ENCODE measurements around the gene TCF12.
"Not testable (repeated sequence)": the region's sequence is repeated elsewhere in the genome, so short reads cannot be mapped to it uniquely, and the experiment has no call there.

Gene TCF12

GRCh38 chr15:56980473-56980872 is 62.0 kb downstream of the TCF12 start:
- no peak for DNase-seq

GRCh38 chr15:56981160-56981559 is 62.7 kb downstream of the TCF12 start:
- no peak for DNase-seq

GRCh38 chr15:56982987-56983386 is 64.5 kb downstream of the TCF12 start:
- no peak for DNase-seq

GRCh38 chr15:56984681-56985481 is 66.4 kb downstream of the TCF12 start:
- no peak for DNase-seq

GRCh38 chr15:56985856-56986255 is 67.4 kb downstream of the TCF12 start:
- no peak for DNase-seq

GRCh38 chr15:56987286-56987685 is 68.8 kb downstream of the TCF12 start:
- DNase-seq: no peak

GRCh38 chr15:56988219-56988618 is 69.8 kb downstream of the TCF12 start:
- DNase-seq: no peak

GRCh38 chr15:56989411-56989924 is 71.0 kb downstream of the TCF12 start:
- DNase-seq: no peak

GRCh38 chr15:56991017-56991416 is 72.6 kb downstream of the TCF12 start:
- no peak for DNase-seq

- DNase-seq: no peak
These were observed 74.3 kb downstream of the TCF12 start for GRCh38 chr15:56992725-56993124.

- no peak for DNase-seq
These were observed 75.8 kb downstream of the TCF12 start for GRCh38 chr15:56994280-56994679.

GRCh38 chr15:56996093-56996492 is 77.6 kb downstream of the TCF12 start:
- no peak for DNase-seq

- DNase-seq: no peak
These were observed 78.5 kb downstream of the TCF12 start for GRCh38 chr15:56996746-56997470.

GRCh38 chr15:57003418-57003817 is 85.0 kb downstream of the TCF12 start:
- DNase-seq: no peak

- DNase-seq: no peak
These were observed 86.8 kb downstream of the TCF12 start for GRCh38 chr15:57005244-57005643.

GRCh38 chr15:57007797-57008196 is 89.4 kb downstream of the TCF12 start:
- not testable (repeated sequence) for DNase-seq

GRCh38 chr15:57010724-57011123 is 92.3 kb downstream of the TCF12 start:
- no peak for DNase-seq

GRCh38 chr15:57012556-57012955 is 94.1 kb downstream of the TCF12 start:
- no peak for DNase-seq

- DNase-seq: not testable (repeated sequence)
These were observed 96.5 kb downstream of the TCF12 start for GRCh38 chr15:57014896-57015295.

- DNase-seq: no peak
These were observed 96.9 kb downstream of the TCF12 start for GRCh38 chr15:57015360-57015759.

- DNase-seq: no peak
These were observed 97.5 kb downstream of the TCF12 start for GRCh38 chr15:57015897-57016296.

GRCh38 chr15:57017024-57017423 is 98.6 kb downstream of the TCF12 start:
- DNase-seq: no peak

- DNase-seq: no peak
These were observed 99.7 kb downstream of the TCF12 start for GRCh38 chr15:57018151-57018550.

GRCh38 chr15:57019496-57020160 is 101.2 kb downstream of the TCF12 start:
- DNase-seq: no peak

Data from NCI-H446 treated with DMSO at 0.1 percent for 48 hours (cell line).